ENCODE results near the gene PKHD1.

The PKHD1 gene, protein sequence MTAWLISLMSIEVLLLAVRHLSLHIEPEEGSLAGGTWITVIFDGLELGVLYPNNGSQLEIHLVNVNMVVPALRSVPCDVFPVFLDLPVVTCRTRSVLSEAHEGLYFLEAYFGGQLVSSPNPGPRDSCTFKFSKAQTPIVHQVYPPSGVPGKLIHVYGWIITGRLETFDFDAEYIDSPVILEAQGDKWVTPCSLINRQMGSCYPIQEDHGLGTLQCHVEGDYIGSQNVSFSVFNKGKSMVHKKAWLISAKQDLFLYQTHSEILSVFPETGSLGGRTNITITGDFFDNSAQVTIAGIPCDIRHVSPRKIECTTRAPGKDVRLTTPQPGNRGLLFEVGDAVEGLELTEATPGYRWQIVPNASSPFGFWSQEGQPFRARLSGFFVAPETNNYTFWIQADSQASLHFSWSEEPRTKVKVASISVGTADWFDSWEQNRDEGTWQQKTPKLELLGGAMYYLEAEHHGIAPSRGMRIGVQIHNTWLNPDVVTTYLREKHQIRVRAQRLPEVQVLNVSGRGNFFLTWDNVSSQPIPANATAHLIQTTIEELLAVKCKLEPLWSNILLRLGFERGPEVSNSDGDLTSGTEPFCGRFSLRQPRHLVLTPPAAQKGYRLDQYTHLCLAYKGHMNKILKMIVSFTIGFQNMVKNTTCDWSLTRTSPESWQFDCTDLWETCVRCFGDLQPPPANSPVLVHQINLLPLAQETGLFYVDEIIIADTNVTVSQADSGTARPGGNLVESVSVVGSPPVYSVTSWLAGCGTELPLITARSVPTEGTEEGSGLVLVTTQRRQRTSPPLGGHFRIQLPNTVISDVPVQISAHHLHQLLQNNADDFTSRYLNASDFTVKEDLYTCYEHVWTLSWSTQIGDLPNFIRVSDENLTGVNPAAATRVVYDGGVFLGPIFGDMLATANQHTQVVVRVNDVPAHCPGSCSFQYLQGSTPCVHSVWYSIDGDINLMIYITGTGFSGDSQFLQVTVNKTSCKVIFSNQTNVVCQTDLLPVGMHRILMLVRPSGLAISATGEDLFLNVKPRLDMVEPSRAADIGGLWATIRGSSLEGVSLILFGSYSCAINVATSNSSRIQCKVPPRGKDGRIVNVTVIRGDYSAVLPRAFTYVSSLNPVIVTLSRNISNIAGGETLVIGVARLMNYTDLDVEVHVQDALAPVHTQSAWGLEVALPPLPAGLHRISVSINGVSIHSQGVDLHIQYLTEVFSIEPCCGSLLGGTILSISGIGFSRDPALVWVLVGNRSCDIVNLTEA (N-terminal part only)

DNA sequence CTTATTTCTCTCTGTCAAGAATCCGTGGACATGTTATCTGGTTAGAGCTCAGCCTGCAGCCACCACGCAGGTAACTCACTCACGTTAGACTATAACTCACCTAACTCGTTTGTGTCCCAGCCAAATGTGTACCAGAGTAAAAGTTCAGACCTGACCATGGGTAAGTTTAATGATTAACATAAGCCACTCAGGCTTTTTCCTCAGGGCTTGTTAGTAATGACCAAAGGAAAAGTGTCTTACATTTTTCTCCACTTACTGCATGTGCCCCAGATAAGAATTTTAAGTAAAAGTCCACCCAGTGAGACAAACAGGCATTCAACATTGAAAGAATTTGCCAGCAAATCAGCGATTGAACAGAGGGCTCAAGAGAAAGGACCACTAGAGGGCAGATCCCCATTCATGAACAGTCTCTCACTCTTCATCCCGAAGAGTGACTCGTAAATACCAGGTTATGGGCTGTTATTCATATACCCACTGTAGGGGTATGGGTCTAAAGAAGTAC, at the start of gene PKHD1:
TSS of gene PKHD1 (minus strand) at position 116 of the 502 bp plus-strand sequence. CDS start 2,680 bp downstream, outside the sequence.
- DNase-seq (ENCODE audit: low spot score), result no peak

DNA sequence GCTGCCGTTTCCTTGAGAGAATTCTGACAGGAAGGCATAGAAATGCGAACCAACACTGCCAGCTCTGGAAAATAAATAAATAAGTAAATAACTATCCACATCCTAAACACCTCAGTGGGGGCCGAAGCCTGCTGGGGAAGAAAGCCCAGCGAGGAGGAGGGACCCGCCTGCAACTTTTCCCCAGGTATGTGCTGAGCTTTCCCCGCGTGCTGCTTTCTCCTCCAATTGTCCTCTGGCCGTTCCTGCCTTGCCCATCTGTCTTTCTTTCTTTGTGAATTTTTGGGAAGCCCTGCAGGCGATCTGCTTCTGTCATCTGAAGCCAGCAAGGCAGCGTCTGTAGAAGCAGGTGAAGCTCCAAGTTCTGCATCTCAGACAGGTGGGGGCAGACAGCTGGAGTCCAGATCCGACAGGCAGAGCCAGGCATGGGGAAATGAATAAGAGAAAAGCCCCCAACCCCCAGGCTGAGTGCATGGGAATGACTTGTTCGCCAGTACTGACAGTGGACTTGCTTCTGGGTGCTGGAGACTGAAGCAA, 49.6 kb upstream of the PKHD1 start:
- no peak for DNase-seq (ENCODE audit: low spot score)

DNA sequence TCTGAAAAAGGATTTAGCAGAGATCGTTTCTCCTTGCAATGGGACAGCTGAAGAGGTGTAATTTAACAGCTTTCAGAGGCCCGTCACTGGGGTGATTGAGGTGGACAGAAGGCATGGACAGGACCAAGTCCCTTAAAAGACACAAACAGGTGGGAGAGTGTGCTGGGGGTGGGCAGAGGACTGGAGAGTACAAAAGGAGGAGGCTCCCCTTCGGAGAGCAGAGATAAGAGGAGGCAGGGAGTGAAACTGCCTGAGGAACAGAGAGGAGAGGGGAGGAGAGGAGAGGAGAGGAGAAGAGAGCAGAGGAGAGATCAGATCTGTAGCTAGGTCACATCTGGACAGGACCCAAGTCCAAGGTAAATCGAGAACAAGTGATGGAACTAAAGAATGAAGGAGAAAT, 48.6 kb upstream of the PKHD1 start:
- DNase-seq (ENCODE audit: low spot score), result no peak

DNA sequence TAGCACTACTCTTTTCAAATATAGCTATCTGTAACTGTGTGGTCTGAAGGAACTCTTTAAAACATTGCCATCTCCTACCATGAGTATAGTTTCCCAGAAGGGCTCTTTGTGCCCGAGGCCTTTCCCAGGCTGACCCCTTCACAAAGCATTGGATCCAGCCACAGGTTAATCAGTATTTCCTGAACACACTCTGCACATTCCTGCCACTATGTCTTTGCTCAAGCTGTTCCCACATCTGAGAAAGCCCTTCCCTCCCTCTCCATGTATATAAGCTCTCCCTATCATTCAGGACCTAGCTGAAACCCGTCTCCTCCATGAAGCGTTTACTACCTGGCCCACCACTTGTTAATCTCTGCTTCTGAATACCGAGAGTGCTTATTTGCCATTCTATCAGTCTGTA, 47.8 kb upstream of the PKHD1 start:
- no peak for DNase-seq (ENCODE audit: low spot score)

DNA sequence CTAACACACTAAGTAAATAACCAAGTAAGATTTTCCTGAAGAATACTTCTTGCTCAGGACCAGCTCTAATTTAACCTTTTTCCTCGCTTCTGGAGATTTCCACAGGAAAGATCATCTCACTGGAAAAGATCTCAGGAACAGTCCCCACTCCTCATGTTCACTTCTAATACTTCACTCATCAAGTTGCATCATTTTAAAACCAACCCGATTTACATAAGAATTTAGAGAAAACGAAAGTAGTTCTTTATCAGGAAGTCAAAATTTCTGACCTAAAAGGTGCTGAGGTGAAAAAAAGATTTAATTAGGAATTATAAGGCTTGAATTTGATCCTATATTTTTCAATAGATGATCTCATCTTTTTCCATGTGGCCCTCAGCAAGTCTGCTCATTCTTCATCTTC, 46.6 kb upstream of the PKHD1 start:
- DNase-seq (ENCODE audit: low spot score), result no peak

DNA sequence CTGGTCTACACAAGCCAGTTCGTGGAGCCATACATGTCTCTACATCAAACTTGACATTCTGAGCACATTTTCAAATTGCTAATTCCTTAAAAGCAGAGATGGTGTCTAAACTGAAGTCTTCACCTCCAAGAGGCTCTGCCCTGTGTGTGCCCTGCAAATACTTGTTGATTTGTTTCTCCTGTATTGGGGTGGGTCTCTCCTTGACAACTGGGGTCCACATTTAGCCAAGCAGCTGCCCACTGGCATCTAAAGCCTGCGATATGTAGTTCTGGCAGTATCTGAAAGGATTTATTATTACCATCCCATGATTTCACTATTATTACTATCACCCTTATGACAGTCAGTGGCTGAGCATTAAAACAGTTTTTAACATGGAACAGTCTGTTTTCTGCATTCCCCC, 45.9 kb upstream of the PKHD1 start:
- no peak for DNase-seq (ENCODE audit: low spot score)

DNA sequence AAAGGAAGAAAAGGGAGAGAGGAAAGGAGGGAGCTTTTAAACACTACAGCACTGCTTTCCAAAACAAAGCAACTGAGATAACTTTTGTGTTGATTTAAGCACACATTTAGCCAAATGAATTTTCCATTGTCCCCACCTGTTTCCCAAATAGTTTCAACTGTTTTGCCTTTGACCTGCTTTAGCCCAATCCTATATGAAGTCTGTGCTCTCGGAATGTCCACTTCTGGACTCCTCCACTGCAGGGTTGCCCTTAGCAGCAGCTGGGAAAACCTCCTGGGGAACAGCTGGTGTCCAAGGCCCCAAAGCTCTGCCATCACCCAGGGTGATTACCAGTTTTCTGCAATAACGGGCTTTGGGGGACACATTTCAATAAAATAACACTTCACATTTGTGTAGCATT, 44.9 kb upstream of the PKHD1 start:
- DNase-seq (ENCODE audit: low spot score), result no peak

DNA sequence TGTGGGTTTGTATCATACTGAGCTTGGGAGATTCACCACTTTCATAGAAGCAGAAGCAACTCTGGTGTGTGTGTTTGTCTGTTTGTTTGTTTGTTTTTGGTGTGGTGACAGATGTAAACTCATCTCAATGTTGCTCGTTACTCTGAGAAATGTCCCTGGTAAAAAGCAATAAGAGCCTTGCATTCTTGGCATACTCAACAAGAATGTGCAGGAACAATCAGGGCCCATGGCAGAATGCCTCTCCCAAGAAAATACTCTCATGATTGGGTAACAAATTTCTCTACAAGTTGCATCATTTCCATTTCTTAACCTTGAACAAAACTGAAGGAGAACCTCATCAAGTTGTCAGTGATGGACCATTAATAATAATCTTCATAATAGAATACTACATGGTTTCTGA, 43.0 kb upstream of the PKHD1 start:
- DNase-seq (ENCODE audit: low spot score), result no peak

DNA sequence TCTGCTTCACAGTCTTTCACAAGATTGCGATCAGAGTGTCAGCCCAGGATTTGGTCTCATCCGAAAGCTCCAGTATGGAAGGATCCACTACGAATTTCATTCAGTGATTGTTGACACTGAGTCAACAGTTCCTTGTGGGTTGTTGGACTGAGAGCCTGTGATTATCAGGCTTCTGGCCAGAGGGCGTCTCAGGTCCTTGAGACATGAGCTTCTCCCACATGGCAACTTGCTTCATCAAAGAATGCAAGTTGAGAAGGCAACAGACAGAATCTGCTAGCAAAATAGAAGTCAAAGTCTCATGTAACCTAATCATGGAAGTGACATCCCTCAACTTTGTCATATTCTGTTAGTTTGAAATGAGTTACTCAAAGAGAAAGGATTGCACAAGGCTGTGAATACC, 40.5 kb upstream of the PKHD1 start:
- DNase-seq (ENCODE audit: low spot score), result no peak

DNA sequence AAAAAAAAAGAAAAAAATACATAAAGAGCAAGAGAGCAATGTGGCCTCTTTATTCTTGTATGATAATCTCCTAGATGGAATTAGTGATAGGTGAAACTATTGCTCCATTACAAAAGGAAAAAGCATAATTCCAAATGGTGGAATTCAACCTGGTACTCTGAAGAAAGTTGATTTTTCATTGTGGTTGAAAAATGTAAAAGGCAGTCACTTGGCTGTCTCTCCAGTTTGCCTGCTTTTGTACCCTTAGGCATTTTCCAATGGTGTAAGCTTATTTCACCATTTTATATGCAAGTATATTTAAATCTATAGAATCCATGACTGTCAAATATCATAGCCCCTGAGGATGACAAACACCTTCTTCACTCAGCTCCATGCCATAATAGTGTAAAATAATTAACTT, 38.8 kb upstream of the PKHD1 start:
- no peak for DNase-seq (ENCODE audit: low spot score)

DNA sequence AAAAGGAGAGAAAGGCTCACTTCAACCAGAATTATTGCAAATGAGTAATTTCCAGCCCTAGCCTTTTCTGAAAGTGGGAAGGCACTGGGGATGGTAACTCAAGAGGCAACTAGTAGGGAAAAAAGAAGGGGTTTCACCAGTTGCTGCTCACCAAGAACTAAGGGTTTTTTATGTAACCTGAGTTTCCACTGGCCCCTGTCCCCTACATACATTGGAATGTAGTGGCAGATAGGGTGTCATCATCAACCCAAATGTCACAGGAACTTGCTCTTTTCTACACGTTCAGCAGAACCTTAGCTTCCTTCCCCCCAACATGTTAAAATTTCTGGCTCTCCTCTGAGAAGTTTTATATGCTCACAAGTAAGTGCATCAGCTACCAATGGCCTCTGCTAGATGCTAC, 38.2 kb upstream of the PKHD1 start:
- no peak for DNase-seq (ENCODE audit: low spot score)

DNA sequence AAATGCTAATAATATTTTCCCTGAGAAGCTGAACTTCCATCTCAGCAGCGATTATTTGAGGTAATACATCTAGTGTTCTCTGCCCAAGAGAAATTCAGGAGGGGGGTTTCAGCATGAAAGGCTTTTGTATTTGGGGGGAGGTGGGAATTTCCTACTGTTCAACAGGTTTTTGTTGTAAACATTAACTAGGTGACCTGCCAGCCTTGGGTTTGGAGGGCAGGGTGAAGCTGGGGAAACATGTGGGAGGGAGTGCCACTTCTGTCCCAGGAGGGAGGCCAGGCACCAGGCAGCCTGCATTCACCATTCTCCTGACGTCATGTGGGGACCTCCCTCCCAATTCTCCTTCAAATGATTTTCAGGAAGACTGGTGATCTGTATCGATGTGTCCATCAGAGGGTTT, 37.7 kb upstream of the PKHD1 start:
- DNase-seq (ENCODE audit: low spot score), result no peak

DNA sequence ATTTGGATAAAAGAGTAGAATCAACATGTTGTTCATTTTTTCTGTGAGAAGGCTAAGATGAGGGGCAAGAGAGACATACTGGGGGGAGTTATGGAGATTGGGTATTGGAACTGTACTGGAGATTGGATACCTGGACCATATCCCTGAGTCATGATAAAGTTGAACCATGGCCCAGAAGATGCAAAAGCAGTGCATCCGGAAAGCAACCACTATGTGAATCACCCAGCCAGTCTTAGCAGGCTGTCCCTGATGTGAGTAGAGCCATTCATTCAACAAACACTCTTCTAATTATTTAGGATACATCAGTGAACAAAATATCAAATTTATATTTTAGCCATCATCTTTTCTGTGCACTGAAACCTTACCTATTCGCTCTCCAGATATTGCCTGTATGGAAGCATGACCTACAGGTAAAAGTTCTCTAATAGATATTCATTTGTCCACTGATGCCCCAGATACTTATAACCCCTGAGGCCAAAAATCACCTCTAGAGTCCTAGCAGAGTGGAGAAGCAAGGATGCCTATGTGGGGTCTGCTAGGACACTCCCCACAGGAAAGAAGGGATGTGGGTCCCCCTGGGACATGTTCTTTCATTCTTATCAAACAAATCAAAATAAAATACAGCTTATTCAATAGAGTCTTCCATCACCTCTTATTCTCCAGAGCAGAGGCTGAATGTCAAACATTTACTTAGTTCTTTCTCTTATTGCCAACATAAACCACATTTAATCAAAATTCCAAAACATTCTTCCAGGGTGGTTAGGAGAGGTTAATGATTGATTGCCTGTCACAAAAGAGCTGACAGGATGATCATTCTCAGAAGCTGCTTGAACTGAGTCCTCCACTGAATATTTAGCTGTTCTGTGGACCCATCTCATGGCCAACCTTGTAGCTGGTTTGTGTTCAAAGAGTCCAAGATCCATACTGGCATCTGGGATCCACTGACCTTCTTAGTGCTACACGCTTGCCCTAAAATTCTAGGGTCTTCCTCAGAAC, 37.0 kb upstream of the PKHD1 start:
- DNase-seq (ENCODE audit: low spot score), result no peak

DNA sequence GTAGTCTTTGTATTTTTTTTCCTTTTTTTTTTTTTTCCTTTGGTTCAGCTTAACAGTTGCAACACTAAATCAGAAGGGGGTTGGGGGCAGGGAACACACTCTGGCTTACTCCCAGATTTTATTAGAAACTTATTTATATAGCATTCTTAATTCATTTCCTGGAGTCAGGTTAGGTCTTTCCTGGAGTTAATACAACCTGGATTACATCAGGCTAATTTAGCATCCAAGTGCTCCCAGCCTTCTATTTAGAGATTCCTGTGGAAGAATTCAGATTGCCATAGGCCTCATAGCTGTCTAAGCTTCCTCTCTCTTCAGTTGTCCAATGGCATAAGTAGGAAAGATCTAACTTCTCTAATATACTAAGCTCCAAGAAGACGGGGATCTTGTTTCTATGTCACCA, 35.8 kb upstream of the PKHD1 start:
- no peak for DNase-seq (ENCODE audit: low spot score)

DNA sequence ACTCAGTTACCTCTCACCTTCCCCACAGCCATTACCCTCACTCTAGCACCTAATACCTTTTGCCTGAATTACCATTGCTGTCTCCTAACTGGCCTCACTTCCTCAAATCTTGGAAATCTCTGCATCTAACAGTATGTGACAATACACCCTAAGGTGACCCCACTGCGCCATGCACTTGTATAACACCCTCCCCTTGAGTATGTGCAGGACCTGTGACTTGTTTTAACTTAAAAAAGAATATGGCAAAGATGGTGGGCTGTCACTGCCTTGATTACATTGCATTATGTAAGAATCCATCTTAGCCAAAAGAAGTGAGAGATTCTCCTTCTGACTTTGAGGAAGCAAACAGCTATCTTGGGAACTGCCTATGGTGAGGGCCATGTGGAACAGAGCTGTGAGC, 29.9 kb upstream of the PKHD1 start:
- DNase-seq (ENCODE audit: low spot score), result no peak

DNA sequence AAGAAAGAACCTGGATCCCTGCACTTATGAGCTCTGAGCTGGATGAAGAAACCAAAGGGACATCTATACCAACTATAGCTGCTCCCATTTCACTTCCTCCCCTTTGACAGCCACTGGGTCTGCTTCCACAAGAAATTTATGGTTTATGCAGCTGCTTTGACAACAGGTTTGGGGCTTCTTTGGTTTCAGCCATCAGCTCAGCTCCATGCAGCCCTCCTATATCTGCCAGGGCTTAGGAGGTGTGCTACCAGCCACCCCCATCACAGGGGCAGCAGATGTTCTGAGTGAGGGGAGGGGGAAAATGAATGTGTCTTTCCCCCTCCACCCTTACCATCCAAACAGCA, 29.2 kb upstream of the PKHD1 start:
- DNase-seq (ENCODE audit: low spot score), result no peak

DNA sequence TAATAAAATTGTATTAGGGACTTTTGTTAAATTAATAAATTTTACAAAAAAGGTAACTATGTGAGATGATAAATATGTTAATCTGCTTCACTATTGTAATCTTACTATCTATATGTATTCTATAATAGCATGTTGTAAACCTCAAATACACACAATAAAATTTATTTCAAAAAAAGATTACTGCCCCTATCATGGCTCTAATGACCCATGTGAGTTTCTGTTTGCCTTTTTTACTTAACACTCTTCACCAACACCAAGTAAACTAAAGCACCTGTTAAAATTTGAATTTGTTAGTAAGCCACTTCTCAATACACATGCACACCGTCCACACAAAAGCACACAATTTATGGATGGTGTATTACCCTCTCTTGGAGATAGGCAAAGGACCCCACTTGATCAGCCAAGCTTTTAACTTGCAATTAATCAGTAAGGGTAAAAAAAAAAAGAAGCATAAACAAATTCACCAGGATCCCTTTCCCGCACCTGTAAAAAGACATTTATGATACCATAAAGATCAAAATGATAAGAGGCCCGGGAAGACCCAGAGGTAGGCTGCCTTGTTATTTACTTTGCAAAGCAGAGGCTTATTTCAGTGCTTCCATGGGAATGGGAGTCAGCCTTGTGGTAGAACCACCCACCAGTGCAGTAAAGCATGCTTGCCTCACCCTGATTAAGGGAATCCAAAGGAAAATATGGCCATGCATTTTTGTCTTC, 28.6 kb upstream of the PKHD1 start:
- no peak for DNase-seq (ENCODE audit: low spot score)

DNA sequence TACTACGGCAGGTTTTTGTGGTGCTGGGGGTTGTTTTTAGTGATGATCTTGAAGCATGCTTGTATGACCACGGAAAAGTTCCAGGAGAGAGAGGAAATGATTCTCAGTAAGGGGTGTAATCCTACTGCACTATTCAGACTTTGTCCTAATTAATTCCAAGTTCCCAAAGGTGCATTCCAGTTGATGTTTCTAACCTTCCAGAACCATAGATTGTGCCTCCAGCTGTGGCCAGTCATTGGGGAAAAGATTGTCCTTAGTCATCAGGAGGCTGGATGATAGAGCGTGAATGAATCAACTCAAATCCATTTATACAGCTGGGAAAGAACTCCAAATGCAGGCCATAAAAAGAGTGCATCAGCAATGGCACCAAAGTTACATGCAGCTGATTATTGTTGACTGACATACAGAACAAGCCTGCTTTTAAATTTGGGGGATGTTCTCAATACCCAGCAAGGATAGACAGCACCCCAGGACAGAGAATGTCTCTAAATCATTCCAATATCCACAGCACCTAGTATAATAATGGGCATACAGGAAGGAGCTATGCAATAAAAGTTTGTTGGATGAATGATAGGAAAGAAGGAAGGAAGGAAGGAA, 27.8 kb upstream of the PKHD1 start:
- DNase-seq (ENCODE audit: low spot score), result no peak

DNA sequence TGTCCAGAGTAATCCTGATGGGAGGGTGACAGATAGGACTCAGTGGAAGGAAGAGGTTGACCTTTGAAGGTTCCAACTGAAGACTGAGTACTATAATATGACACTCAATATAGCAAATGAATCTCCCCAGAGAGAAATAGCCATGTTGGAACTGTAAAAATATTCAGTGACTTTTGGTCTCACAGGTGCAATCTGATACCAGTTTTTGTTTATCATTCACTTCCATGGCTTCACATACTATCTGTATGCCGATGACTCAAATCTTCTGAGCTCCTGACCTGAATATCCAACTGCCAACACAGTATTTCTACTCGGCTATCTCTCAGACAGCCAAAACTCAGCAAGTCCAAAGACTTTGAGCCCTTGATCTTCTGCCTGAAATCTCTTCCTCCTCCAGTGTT, 21.8 kb upstream of the PKHD1 start:
- no peak for DNase-seq (ENCODE audit: low spot score)

DNA sequence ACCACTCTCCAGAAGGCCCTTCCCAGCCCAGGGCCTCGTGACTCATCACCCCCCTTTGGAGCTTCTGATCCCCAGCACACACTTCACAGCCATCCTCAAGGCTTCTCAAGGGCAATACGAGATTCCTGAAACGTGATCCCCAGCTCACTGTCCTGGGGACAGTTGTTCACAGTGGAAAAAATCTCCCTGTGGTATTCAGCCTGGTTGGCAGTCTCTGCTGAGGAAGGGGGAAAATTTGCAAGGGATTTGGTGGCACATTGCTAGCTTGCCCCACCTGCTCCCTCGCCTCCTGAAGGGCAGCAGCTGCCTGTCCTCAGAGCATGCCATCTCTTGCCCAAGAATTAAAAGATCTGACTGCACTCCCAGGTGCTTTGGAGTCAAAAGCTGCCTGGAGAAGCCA, 20.7 kb upstream of the PKHD1 start:
- DNase-seq (ENCODE audit: low spot score), result no peak

Data from hematopoietic multipotent progenitor cell treated with erythropoietin and hydrocortisone succinate and interleukin-3 and kit ligand, for 15 days (in vitro differentiated cells).